GM19043 (cell line): ENCODE measurements around the gene ADD2.

Experiments
- ATAC-seq: cut with Tn5 transposase; IDR thresholded peaks from one replicate; pipeline ENCODE4 v1.9.1; 2021; ENCODE audit warnings: low read depth; ENCODE audit not compliant: unreplicated experiment

The ADD2 gene

DNA sequence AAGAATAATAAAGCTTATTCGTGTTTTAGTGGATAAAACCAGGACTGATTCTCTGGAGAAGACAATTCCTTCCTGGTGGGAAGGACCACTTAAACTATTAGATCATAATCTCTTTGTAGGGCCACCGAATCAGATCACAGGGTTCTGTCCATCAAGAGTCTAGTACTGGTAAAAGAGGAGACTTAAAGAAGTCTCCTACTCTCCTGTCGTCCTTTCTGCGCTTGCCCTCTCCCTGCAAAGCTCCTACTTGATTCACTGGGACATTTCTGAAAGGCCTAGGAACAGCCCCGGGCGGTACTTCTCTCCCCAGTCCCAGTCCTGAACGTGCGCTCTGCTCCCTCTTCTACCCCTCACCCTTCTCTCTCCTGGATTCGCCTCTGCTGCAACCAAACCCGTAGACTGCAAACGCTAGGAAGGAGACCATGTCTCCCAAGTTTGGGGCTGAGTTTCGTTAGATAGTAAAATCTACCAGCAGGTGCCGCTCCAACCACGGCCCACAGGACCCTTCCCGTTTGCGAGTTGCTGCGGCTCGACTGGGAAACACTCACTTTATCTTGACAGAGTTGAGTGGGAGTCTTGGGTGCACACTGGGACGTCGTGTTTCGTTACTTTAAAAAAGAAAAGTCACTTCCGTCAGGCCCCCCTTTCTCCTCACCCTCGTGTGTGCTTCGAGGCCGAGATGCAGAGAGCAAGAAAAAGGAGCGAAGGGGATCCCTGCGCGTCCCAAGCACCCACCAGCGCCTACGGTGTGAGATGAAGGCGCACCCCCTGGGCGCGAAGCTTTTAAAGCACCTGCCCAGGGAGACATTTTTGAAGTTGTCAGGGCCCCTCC, 21.5 kb upstream of the ADD2 start:
- ATAC-seq: no peak

GRCh38 chr2:70785137-70785911, 17.3 kb upstream of the ADD2 start:
- ATAC-seq: no peak

DNA sequence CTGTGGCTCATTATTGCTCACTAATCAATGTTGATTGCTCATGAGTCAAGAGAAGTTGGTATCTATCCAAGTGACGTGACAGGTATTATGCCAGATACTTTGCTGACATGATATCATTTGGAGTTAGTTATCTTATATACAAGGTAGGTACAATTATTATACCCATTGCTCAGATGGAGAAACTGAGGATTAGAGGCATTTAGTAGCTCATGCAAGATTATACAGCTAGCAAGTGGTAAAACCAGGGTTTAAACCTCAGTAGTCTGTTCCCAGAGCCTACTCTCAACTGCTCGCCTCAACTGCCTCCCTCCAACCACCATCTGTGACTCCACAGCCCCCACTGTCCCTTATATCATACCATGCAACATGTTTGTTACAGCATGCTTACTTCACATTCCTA, 16.3 kb upstream of the ADD2 start:
- no peak for ATAC-seq

- ATAC-seq: no peak
Measured at GRCh38 chr2:70779911-70780545, 12.0 kb upstream of the ADD2 start.

- ATAC-seq: no peak
Measured at GRCh38 chr2:70779491-70779890, 11.5 kb upstream of the ADD2 start.

DNA sequence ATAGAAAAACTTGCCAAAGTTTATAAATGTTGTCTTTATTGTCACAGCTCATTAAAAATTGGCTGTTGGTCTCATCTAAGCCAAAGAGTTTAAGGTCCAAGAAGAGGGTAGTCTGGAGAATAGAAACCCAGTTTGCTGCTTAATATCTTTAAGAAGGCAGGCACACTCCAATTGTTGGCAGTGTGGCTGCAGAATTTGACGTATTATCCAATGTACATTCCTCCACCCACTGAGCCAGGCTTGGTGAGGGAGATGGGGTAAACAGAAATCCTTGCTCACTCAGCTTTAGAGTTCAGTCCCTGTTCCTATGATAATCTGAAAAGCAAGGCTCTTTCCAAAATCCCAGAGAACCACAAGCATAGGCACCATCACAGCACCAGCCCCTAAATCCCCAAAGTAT, 10.7 kb upstream of the ADD2 start:
- no peak for ATAC-seq

- no peak for ATAC-seq
Measured at GRCh38 chr2:70777450-70777849, 9.4 kb upstream of the ADD2 start.

DNA sequence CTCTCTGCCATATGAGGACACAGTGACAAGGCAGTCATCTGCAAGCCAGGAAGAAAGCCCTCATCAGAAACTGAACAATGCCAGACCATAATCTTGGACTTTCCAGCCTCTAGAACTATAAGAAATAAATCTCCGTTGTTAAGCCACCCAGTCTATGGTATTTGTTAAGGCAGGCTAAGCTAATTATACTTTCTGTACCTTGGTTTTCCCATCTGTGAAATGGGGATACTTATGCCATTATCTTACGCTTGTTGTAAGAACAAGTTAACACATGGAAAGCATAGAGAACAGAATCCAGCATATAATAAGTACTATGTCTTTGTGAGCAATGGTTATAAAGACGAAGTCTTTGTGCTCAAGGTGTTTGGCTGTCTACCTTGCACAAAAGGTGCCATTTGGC, 8.3 kb upstream of the ADD2 start:
- ATAC-seq: no peak

DNA sequence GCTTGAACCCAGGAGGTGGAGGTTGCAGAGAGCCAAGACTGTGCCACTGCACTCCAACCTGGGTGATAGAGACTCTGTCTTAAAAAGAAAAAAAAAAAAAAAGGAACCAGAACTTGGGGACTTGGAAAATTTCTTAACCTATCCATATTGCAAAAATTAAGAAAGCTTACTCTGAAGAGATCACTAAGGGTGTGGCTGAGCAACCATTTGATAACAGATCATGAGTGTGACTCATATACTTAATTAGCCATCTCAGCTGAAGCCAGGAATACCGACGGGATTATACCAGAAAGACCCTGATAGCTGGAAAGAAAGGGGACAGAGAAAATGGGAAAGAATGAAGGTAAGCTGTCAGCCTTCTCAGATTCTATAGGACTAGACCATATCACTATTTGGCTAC, 7.1 kb upstream of the ADD2 start:
- no peak for ATAC-seq

GRCh38 chr2:70772486-70773155, 4.6 kb upstream of the ADD2 start:
- no peak for ATAC-seq

- ATAC-seq: peak; percentile 65
Measured at GRCh38 chr2:70771446-70771845, 3.4 kb upstream of the ADD2 start.

DNA sequence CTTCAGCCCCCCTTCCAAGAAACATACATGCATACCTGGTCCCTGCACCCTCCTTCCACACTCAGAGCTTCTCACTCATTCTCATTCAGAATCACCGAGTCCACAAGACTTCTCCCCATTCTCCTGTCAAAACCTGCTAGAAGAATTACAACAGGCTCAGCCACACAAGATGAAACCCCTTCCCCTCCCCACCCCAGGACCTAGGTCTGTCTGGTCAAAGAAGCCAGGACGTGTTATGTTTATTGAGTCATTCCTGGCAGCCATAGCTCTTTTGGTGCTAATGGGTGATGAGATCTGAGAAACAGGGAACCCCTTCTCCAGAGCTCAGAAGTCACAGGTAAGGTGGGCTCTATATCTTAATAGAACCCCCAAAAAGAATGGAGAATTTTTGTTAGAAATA, 1.4 kb upstream of the ADD2 start:
- ATAC-seq: no peak

DNA sequence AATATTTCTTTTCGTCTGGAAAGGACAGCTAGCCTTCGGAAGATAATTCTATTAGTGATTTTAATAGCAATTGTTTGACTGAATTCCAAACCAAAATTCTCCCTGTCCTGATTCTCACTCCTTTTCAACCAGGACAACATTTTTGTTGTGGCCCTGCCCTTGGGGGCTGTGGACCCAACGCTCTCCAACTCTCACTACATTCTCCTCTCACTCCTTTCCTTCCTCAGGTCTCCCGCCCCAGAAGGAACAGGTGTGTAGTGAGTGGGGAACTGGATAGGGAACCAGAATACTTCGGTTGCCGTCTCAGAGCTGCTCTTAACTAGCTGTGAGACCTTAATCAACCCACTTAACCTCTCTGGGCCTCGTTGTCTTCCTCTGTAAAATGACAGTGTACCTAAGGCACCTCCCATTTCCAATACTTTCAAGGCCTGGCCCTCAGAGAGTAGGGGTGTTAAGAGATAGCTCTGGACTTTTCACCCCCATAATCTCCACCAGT, 638 bp upstream of the ADD2 start:
- no peak for ATAC-seq

DNA sequence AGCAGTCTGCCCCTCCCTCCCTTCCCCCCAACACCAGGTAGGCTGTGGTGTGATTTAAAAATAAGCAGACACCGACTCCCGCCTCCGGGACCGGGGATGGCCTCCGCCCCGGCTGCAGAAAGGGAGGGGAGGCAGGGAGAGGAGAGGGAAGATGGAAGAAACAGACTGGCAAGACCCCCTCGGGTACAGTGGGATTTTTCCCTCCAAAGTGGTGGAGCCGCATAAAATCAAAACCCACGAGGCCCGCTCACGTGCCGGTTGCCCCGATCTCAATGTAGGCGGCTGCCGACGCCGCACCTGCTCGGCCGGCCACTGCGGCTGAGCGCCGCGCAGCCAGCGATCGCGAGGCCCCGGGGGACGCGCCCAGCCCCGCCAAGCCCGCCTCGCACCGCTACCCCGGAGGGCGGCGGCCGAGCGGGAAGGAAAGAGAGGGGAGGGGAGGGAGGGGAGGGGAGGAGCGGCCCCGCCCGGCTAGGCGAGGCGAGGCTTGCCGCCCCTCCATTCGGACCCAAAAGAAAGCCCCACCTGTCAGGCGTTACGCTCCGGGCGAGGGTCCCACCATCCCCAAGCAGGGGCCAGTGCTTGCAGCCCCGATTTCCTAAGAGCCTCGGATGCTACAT, 811 bp downstream of the ADD2 start:
- ATAC-seq: no peak

GRCh38 chr2:70766357-70767078, 1.5 kb downstream of the ADD2 start:
- ATAC-seq: no peak

DNA sequence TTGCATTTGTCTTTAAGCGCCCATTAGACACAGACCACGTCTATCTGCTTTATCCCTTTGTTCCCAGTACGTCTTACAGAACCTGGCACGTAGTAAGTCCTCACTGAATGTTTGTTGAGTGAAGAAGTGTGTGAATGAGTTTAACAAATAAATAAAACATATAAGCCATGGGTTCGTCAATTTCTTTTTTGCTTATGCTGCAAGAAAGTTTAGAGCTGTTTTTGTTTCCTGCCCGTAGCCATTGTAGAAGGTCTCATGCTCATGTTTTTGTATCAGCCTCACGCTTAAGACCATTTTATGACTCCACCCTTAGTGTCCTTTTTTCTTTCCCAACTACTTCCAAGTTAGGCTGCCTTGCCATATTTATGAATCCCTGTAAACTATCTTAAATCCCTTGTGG, 2.5 kb downstream of the ADD2 start:
- ATAC-seq: no peak

DNA sequence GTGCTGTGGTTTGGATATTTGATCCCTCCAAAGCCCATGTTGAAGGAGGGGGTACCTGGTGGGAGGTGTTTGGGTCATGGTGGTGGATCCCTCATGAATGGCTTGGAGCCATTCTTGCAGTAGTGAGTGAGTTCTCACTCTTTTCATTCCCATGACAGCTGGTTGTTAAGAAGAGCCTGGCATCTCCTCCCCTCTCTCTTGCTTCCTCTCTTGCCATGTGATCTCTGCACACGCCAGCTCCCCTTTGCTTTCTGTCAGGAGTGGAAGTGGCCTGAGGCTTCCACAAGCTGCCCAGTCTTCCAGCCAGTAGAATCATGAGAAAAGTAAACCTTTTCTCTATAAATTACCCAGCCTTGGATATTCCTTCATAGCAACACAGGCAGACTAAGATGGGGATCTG, 8.6 kb downstream of the ADD2 start:
- ATAC-seq: no peak

GRCh38 chr2:70757966-70758365, 10.0 kb downstream of the ADD2 start:
- no peak for ATAC-seq

- ATAC-seq: no peak
Measured at GRCh38 chr2:70757360-70757759, 10.6 kb downstream of the ADD2 start.

DNA sequence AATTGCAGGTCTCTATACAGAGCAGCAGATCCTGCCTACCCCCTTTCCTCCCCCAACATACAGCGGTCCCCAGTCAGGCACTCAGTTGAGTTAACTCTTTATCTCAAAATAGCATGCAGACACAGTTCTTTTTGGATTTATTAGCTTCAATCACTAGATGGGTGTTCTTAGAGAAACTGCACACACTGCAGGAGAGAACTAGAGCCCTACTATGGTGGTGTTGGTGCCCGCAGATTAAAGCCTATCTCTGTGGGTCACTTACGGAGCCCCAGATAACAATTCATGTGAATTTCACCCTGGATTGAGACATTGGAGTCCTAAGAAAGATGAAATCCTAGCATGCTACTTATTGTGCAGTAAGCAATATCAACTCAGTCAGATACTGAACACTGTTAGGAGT, 11.9 kb downstream of the ADD2 start:
- no peak for ATAC-seq
